Neuron (in vitro differentiated cells): ENCODE results near the gene COP1.

Experiments used
- H2AFZ ChIP-seq: one replicate; pipeline ENCODE4 v1.6.1; 2013; ENCODE audit warnings: low read depth, mild to moderate bottlenecking, inconsistent platforms, low read length, moderate library complexity
- H3K27me3 ChIP-seq: one replicate; pipeline ENCODE4 v1.6.1; 2013; ENCODE audit warnings: low read length; ENCODE audit not compliant: insufficient read depth
- H3K36me3 ChIP-seq: one replicate; pipeline ENCODE4 v1.6.1; 2013; ENCODE audit warnings: low read length; ENCODE audit not compliant: insufficient read depth
- H3K4me1 ChIP-seq: one replicate; pipeline ENCODE4 v1.6.1; 2013; ENCODE audit warnings: low read length; ENCODE audit not compliant: insufficient read depth
- H3K4me3 ChIP-seq: 2 replicates; pipeline ENCODE4 v1.5.1; 2013; ENCODE audit warnings: mild to moderate bottlenecking, low read length, moderate library complexity
- H3K9me3 ChIP-seq: one replicate; pipeline ENCODE4 v1.6.1; 2013; ENCODE audit warnings: low read length

COP1 gene

DNA sequence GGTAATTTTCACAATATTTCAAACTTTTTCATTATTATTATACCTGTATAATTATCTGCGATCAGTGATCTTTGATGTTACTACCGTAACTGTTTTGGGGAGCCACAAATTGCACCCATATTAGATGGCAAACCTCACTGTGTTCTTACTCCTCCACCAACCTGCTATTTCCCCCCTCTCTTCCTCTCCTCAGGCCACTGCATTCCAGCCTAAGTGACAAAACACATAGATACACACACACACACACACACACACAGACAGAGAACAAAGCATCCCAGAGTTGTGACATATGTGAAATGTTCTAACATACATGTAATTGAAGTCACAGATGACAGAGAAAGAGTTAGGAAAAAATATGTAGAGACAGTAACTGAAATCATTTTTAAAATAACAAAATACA is 18.5 kb downstream of the COP1 start:
- Histone ChIP-seq H3K4me1 (peaks cover 3% of the 10 kb centered on the region), H3K27me3 (no peaks in the 10 kb centered on the region), H3K4me3 (no peak overlapping the region), H3K36me3 (no peaks in the 10 kb centered on the region), H2AFZ (no peak overlapping the region), H3K9me3 (no peaks in the 10 kb centered on the region)

DNA sequence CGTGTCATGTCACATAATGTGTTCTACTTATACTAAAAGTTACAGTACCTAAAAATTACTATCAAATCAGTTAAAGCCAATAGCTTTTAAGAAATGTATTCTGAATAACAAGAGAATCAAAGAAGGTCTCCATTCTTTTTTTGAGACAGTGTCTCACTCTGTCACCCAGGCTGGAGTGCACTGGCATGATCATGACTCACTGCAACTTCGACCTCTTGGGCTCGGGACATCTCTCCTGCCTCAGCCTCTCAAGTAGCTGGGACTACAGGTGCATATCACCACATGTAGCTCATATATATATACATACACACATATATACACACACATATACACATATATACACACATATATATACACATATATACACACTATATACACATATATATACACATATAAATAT is 20.1 kb downstream of the COP1 start:
- Histone ChIP-seq H3K9me3 (no peaks in the 10 kb centered on the region), H3K4me1 (peaks cover 3% of the 10 kb centered on the region), H3K4me3 (no peak overlapping the region), H2AFZ (no peak overlapping the region), H3K36me3 (peaks cover 9% of the 10 kb centered on the region), H3K27me3 (no peaks in the 10 kb centered on the region)

DNA sequence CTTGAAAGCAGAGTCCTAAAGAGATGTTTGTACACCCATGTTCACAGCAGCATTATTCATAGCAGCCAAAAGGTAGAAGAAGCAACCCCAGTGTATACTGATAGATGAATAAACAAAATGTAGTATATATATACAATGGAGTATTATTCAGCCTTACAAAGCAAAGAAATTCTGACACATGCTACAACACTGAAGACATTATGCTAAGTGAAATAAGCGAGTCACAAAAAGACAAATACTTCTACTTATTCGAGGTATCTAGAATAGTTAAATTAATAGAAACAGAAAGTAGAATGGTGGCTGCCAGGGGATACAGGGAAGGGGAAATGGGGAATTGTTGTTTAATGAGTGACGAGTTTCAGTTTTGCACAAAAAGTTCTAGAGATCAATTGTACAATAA is 23.5 kb downstream of the COP1 start:
- Histone ChIP-seq H3K9me3 (no peaks in the 10 kb centered on the region), H2AFZ (no peak overlapping the region), H3K4me1 (peaks cover 2% of the 10 kb centered on the region), H3K4me3 (no peak overlapping the region), H3K27me3 (no peaks in the 10 kb centered on the region), H3K36me3 (peaks cover 20% of the 10 kb centered on the region)

DNA sequence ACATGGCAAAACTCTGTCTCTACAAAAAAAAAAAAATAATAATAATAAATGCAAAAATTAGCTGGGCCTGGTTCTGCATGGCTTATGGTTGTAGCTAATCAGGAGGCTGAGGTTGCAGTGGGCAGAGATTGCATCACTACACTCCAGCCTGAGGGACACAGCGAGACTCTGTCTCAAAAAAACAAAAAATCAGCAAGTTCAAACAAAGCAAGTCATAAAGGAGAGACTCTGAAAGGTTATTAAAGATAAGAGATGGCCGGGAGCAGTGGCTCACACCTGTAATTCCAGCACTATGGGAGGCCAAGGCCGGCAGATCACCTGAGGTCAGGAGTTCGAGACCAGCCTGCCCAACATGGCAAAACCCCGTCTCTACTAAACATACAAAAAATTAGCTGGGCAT is 28.8 kb downstream of the COP1 start:
- H3K27me3 ChIP-seq, result no peaks in the 10 kb centered on the region
- no peaks in the 10 kb centered on the region for H3K9me3 ChIP-seq
- H3K4me1 ChIP-seq, result no peaks in the 10 kb centered on the region
- peaks cover 26% of the 10 kb centered on the region for H3K36me3 ChIP-seq
- H2AFZ ChIP-seq, result no peak overlapping the region
- no peak overlapping the region for H3K4me3 ChIP-seq

DNA sequence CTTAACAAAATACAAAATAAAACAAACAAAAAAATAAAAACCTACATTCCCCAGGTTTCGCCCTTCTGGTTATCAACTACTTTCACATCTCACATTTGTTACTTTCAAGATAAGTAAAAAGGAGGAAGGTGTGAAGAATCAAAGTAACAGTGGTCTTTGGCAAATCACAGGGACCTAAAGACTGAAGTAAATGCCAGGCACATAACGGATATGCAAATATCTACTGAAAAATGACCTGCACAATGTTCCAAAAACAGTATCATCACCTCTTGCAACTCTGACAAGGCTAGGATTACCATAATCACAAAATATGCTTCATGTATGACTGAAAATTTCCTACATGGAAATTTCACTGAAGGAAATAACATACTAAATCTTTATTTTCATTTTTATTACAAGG is 29.3 kb downstream of the COP1 start:
- no peaks in the 10 kb centered on the region for H3K27me3 ChIP-seq
- H3K4me1 ChIP-seq, result no peaks in the 10 kb centered on the region
- H3K36me3 ChIP-seq, result peaks cover 28% of the 10 kb centered on the region
- H2AFZ ChIP-seq, result no peak overlapping the region
- H3K9me3 ChIP-seq, result no peaks in the 10 kb centered on the region
- H3K4me3 ChIP-seq, result no peak overlapping the region

DNA sequence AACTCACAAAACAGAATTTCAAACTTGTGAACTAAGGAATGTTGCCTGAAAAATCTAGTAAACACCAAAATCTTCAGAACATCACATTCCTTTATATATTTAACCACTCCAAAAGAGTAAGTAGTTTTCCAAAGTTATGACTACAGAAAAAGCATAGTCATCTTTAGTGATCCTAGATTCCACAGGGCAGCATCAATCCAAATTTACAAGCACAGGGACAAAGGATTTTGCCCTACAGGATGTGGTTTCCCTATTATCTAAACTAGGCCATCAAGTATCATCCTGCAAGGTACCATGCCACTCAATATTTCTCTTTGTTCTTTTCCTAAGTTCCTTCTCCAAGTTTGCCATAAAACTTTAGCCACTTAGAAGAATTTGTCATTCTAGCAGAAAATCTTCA is 33.0 kb downstream of the COP1 start:
- H3K4me1 ChIP-seq, result no peaks in the 10 kb centered on the region
- H3K4me3 ChIP-seq, result no peak overlapping the region
- H2AFZ ChIP-seq, result no peak overlapping the region
- no peaks in the 10 kb centered on the region for H3K27me3 ChIP-seq
- peaks cover 7% of the 10 kb centered on the region for H3K9me3 ChIP-seq
- H3K36me3 ChIP-seq, result peaks cover 29% of the 10 kb centered on the region

DNA sequence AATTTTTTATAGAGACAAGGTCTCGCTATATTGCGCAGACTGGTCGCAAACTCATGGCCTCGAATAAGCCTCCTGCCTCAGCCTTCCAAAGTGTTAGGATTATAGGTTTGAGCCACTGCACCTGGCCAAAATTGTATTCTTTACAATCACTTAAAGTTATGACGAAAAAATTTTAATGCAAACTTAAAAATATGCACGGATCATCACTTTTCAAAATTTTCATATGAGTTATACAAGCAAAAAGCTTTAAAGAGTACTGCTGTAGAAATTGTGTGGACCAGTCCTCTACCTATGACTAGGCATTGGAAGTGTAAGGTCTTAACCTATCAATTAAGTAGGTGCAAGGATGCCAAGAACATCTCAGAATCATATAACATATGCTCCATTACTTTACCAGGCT is 34.9 kb downstream of the COP1 start:
- H3K36me3 ChIP-seq, result peaks cover 31% of the 10 kb centered on the region
- H3K27me3 ChIP-seq, result no peaks in the 10 kb centered on the region
- H2AFZ ChIP-seq, result no peak overlapping the region
- peaks cover 7% of the 10 kb centered on the region for H3K9me3 ChIP-seq
- H3K4me1 ChIP-seq, result no peaks in the 10 kb centered on the region
- no peak overlapping the region for H3K4me3 ChIP-seq

DNA sequence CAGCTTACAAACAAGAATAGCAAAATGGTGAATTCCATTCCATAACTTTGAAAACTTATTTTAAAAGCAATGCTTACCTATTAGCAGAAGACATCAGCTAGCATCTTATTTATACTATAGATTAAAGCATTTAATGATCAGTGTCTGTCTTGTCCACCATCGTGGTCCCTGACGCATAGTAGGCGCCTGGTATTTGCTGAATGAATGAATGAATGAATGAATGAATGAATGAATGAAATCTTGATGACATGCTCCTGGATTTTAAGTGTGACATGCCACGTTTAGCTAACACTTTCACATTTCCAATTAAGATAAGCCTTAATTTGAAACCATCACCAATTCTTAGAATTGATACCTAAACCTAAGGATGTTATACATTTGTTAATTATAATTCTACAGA is 39.9 kb downstream of the COP1 start:
- no peaks in the 10 kb centered on the region for H3K27me3 ChIP-seq

DNA sequence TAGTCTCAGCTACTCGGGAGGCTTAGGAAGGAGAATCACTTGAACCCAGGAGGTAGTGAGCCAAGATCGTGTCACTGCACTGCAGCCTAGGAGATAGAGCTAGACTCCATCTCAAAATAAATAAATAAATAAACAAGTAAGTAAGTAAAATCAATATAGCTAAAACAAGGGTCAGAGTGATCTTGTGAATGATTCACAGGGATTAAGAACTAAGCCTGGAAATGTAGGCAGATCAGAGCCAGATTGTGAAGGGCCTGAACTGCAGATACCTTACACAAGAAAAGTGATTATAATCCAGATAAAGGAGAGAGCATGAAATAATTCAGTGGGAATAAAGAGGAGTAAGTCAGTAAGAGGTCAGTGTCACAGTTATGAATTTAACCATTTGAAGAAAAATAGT is 41.5 kb downstream of the COP1 start:
- Histone ChIP-seq H2AFZ (no peak overlapping the region), H3K9me3 (peaks cover 6% of the 10 kb centered on the region), H3K27me3 (no peaks in the 10 kb centered on the region), H3K4me1 (no peaks in the 10 kb centered on the region), H3K4me3 (no peak overlapping the region), H3K36me3 (peaks cover 29% of the 10 kb centered on the region)

More for the DNA sequence above, 39.9 kb downstream of the COP1 start:
- H3K9me3 ChIP-seq, result peaks cover 7% of the 10 kb centered on the region
- H2AFZ ChIP-seq, result no peak overlapping the region
- H3K4me1 ChIP-seq, result no peaks in the 10 kb centered on the region
- no peak overlapping the region for H3K4me3 ChIP-seq
- H3K36me3 ChIP-seq, result peaks cover 27% of the 10 kb centered on the region

DNA sequence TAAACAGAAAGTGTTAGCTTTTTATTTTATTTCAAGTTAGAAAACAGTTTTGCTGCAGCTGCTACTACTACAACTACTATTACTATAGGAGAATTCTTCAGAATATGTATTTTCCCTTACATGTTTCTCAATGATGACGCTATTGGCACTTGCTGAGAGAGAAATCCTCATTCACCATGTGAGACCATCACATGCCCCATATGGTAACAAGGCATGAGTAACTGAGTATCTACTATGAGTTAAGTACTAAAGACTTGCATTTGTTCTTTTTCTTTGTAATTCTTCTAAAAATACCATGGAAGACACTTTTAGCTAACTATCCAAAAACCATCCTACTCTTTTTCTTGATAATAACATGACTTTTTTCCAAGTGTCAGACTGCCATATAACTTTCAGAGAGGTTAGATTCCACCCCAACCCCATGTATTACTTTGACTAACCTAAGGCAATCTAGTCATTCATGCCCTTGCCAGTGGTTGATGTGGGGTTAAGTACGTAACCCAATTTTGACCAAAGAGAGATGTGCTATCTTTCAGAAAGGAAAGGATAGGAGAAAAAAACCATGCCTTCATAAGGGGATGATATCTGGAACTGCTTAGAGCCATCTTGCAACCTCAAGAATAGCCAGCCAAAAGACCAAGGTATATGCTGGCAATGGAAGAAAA is 42.9 kb downstream of the COP1 start:
- H3K4me3 ChIP-seq, result no peak overlapping the region
- no peaks in the 10 kb centered on the region for H3K4me1 ChIP-seq
- H3K9me3 ChIP-seq, result peaks cover 1% of the 10 kb centered on the region
- H3K27me3 ChIP-seq, result no peaks in the 10 kb centered on the region
- peaks cover 25% of the 10 kb centered on the region for H3K36me3 ChIP-seq
- H2AFZ ChIP-seq, result no peak overlapping the region

DNA sequence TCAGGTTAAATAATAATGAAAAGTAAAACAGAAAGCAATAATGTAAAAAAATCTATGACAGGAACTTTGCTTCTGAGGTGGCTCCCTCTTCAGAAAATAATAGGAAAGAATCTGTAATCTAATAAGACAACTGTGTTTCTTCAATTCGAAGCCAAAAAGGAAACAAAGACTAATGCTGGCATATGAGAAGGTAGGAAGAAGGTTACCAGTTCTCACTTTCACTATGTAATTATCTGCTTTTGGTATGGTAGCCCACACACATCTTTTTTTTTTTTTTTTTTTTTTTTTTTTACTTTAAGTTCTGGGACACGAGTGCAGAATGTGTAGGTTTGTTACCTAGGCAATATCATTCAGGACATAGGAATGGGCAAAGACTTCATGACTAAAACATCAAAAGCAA is 47.1 kb downstream of the COP1 start:
- Histone ChIP-seq H3K4me1 (no peaks in the 10 kb centered on the region), H2AFZ (no peak overlapping the region), H3K27me3 (no peaks in the 10 kb centered on the region), H3K9me3 (peaks cover 4% of the 10 kb centered on the region), H3K4me3 (no peak overlapping the region), H3K36me3 (peaks cover 18% of the 10 kb centered on the region)

DNA sequence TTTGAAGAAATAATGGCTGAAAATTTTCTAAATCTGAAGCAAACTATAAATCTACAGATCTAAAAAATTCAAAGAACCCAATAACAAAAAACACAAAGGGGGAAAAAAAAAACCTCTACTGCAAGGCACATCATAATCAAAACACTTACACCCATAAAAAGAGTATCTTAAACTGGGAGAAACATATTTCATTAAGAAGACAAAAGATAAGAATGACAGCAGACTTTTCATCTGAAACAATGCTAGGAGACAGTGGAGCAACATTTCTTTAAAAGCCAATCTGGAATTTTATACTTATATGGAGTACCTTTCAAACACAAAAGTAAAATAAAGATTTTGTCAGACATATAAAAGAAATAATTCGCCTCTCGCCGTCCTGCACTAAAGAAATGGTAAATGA is 49.1 kb downstream of the COP1 start:
- no peak overlapping the region for H3K4me3 ChIP-seq
- no peaks in the 10 kb centered on the region for H3K27me3 ChIP-seq
- no peak overlapping the region for H2AFZ ChIP-seq
- H3K9me3 ChIP-seq, result peaks cover 4% of the 10 kb centered on the region
- H3K36me3 ChIP-seq, result peaks cover 18% of the 10 kb centered on the region
- no peaks in the 10 kb centered on the region for H3K4me1 ChIP-seq

DNA sequence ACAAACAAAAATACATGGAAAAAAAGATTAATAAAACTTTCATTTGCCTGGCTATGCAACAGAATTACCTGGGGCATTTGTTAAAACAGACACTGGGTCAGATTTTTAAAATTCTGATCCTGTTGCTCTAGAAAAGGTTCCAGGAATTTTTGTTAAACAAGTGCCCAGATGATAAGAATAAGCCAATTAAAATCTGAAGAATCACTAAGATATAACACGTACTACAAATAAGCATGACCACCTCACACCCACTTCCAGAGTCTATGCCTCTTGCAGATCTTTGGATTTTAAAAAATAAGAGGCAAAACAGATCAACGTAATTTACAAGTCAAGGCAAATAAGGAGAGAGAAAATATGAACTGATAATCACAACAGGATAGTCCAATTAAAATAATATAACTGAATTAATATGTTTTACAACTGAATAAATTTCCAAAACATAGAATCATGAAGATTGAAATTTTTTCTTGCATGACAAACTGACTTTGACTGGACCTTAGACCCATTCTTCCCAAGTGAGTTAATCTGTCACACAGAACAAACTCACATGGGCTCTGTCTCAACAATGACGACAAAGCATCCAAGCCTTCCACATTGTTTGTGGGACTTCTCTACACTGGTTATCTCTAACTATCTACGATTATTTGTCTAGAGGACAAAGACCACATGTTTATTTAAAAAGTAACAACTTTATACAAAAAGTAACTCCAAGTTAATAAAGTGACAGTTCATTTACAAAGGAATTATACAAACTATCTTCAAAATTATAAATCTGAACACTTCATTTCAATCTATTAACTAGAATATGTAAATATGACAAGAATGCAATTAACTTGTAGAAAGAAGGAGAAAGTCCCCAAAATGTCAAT is 56.9 kb downstream of the COP1 start:
- no peak overlapping the region for H2AFZ ChIP-seq
- H3K9me3 ChIP-seq, result peaks cover 4% of the 10 kb centered on the region
- peaks cover 5% of the 10 kb centered on the region for H3K4me1 ChIP-seq
- H3K4me3 ChIP-seq, result no peak overlapping the region
- no peaks in the 10 kb centered on the region for H3K27me3 ChIP-seq
- peaks cover 11% of the 10 kb centered on the region for H3K36me3 ChIP-seq
